H54 (cell line): ENCODE data around the gene C5orf24.
"Not testable (repeated sequence)": the region's sequence is repeated elsewhere in the genome, so short reads cannot be mapped to it uniquely, and the experiment has no call there.

ENCODE experiments used
- DNase-seq: peaks from one replicate; pipeline ENCODE4 v3.0.0; 2011; ENCODE audit warnings: low spot score, mixed read lengths; ENCODE audit not compliant: insufficient read length
- FAIRE-seq: peaks from 3 replicates; lab custom pipeline; 2011; peaks lifted over from hg19 to GRCh38; lab: Jason Lieb, UNC
- POLR2A ChIP-seq: IDR thresholded peaks from 2 replicates; pipeline ENCODE4 v1.6.1; 2011; ENCODE audit warnings: low read depth, mild to moderate bottlenecking, low read length

The C5orf24 gene

DNA sequence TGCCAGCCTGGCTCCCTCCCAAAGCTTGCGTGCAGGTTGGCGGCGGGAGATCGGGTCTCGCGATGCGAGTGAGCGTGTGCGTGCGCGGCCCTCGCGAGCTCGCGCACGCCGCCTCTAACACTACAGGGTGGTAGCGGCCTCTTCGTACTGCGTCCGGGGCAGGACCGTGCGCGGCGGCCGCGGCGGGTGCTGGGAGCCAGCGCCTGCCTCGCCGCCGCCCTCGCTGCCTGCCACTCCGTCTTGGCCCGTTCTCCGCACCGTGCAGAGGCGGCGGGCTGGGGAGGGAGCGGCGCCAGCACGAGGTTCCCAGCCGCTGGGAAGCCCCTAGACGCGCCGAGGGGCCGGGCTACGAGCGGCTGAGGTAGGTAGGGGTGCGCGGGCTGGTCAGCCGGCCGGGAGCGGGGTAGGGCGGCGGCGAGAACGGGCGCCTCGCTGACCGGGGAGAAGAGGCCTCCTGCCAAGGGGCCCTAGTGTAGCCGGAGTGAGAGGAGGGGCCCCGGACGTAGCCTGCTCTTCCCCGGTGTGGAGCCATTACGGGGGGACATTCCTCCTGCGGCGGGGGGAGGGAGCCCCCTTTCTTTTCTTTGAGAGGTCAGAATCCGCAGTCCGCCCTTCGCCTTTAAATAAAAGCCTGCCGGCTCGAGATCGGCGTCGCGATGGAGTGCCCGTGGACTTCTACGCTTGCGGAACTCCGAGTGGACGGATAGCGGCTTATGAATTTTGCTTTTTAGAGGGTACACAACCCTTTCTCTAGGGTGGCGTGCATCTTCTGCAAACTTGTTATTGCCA, at the start of gene C5orf24:
C5orf24 (plus strand) TSS at position 117 of the 789 bp plus-strand sequence. CDS start 8,933 bp downstream, outside the sequence.
- no peak for FAIRE-seq
- DNase-seq = peak; percentile 80
- TF ChIP-seq POLR2A = peak; percentile 97

GRCh38 chr5:134798468-134798867, 47.3 kb upstream of the C5orf24 start:
- FAIRE-seq (no peak), DNase-seq (no peak)

DNA sequence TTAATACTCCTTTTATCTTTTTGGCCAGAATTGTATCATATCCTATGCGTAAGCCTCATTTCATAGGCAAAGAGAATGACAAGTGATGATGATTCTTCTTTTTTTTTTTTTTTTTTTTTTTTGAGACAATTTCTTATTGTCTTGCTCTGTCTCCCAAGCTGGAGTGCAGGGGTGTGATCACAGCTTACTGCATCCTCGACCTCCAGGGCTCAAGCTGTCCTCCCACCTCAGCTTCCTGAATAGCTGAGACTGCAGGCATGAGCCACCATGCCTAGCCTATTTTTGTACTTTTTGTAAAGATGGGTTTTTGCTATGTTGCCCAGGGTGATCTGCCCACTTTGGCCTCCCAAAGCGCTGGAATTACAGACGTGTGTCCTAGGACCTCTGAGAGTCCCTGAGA, 41.9 kb upstream of the C5orf24 start:
- no peak for FAIRE-seq
- no peak for TF ChIP-seq POLR2A
- no peak for DNase-seq

More at GRCh38 chr5:134798468-134798867, 47.3 kb upstream of the C5orf24 start:
- TF ChIP-seq POLR2A = no peak

- TF ChIP-seq POLR2A = no peak
- FAIRE-seq (no peak), DNase-seq (no peak)
Observed at GRCh38 chr5:134813407-134813806, 32.4 kb upstream of the C5orf24 start.

DNA sequence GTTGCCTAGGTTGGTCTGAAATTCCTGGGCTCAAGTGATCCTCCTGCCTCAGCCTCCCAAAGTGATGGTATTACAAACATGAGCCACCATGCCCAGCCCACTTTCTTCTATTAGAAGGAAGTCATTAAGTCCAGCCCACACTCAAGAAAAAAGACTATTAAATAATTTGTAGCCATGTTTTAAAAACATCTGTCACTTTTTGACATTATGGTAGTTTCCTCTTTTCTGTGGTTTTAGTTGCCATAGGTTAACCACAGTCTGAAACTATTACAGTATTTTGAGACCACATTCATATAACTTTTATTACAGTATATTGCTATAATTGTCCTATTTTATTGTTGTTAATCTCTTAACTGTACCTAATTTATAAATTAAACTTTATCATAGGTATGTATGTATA, 31.9 kb upstream of the C5orf24 start:
- FAIRE-seq = no peak
- no peak for TF ChIP-seq POLR2A
- DNase-seq = no peak

- no peak for TF ChIP-seq POLR2A
- FAIRE-seq (no peak), DNase-seq (no peak)
Observed at GRCh38 chr5:134817006-134817405, 28.8 kb upstream of the C5orf24 start.

DNA sequence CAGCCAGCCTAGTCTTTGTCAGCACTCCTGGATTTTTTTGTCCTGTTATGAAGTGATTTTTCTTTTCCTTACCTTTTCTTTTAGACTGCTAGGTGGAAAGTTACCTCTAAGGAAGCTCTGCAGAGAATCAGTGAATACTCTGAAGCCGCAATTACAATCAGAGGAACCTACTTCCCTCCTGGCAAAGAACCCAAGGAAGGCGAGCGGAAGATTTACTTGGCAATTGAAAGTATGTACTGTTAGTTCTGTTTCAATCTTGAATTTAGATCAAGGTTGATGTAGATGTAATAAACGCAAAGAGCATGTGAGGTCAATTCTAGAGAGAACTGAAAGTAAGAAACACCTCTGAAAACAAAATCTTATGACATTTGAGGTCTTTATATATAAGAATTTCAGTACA, 27.0 kb upstream of the C5orf24 start:
- DNase-seq = no peak
- FAIRE-seq = no peak
- TF ChIP-seq POLR2A = no peak

DNA sequence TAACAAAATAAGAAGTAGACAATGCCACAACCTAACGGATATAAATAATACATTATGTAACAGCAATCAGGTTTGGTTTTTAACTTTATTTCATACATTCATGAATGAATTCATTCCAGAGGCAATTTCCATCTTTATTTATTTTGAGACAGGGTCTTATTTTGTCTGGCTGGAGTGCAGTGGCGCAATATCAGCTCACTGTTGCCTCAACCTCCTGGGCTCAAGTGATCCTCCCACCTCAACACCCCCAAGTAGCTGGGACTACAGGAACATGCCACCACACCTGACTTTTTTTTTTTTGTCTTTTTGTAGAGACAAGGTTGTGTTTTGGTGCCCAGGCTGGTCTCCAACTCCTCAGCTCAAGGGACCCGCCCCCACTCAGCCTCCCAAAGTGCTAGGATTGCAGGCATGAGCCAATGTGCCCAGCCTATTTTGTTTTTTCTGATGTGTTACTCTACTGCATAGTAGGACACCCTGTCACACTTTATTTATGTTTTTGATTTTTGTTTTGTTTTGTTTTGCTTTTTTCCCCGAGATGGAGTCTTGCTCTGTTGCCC, 26.3 kb upstream of the C5orf24 start:
- no peak for TF ChIP-seq POLR2A
- DNase-seq (no peak), FAIRE-seq (no peak)

GRCh38 chr5:134821841-134822240, 23.9 kb upstream of the C5orf24 start:
- FAIRE-seq (no peak), DNase-seq (no peak)
- TF ChIP-seq POLR2A = no peak

- FAIRE-seq = no peak
- TF ChIP-seq POLR2A = no peak
Observed at GRCh38 chr5:134824681-134825080, 21.1 kb upstream of the C5orf24 start.

GRCh38 chr5:134825212-134825611, 20.6 kb upstream of the C5orf24 start:
- TF ChIP-seq POLR2A = no peak
- DNase-seq (no peak), FAIRE-seq (no peak)

More at GRCh38 chr5:134824681-134825080, 21.1 kb upstream of the C5orf24 start:
- DNase-seq = no peak

GRCh38 chr5:134833340-134834032, 12.3 kb upstream of the C5orf24 start:
- no peak for FAIRE-seq
- no peak for TF ChIP-seq POLR2A
- no peak for DNase-seq

- FAIRE-seq (no peak), DNase-seq (no peak)
- TF ChIP-seq POLR2A = no peak
Observed at GRCh38 chr5:134835623-134836022, 10.1 kb upstream of the C5orf24 start.

GRCh38 chr5:134837530-134838181, 8.1 kb upstream of the C5orf24 start:
- DNase-seq (no peak), FAIRE-seq (no peak)
- no peak for TF ChIP-seq POLR2A

DNA sequence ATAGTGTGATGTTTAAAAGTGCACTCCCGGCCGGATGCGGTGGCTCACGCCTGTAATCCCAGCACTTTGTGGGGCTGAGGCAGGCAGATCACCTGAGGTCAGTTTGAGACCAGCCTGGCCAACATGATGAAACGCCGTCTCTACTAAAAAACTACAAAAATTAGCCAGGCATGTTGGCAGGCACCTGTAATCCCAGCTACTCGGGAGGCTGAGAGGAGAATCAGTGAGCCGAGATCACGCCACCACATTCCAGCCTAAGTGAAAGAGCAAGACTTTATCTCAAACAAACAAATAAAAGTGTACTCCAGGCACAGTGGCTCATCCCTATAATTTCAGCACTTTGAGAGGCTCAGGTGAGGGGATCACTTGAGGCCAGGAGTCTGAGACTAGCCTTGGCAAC, 7.4 kb upstream of the C5orf24 start:
- not testable (repeated sequence) for FAIRE-seq, DNase-seq
